ENCODE measurements around the gene GNAS.
"Not testable (repeated sequence)": the region's sequence is repeated elsewhere in the genome, so short reads cannot be mapped to it uniquely, and the experiment has no call there.

The GNAS gene

DNA sequence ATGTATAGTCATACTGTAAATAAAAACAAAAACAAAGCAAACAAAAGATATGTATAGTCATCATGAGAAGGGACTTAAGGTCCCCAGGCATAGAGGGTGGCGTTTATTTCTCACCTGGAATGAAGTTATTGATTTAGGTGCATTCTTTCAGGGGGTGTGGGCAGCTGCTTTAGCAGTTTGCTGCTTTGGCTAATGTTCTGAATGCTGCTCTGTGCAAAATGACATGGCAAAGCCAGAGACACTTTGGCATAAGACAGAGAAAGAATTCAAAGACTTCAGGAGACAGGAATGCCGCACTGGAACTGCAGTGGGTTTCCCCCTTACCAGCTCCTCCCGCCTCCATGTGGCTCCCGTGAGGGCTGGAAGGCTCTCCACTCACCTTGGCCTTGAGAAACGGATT is 92.1 kb downstream of the GNAS start:
- H3K27me3 ChIP-seq (replicated peaks): no peaks in the 10 kb centered on the region
- H3K4me3 ChIP-seq (ENCODE audit: low read depth, low read length): no peak overlapping the region
- DNase-seq: no peak
- TF ChIP-seq, protein P1, sequence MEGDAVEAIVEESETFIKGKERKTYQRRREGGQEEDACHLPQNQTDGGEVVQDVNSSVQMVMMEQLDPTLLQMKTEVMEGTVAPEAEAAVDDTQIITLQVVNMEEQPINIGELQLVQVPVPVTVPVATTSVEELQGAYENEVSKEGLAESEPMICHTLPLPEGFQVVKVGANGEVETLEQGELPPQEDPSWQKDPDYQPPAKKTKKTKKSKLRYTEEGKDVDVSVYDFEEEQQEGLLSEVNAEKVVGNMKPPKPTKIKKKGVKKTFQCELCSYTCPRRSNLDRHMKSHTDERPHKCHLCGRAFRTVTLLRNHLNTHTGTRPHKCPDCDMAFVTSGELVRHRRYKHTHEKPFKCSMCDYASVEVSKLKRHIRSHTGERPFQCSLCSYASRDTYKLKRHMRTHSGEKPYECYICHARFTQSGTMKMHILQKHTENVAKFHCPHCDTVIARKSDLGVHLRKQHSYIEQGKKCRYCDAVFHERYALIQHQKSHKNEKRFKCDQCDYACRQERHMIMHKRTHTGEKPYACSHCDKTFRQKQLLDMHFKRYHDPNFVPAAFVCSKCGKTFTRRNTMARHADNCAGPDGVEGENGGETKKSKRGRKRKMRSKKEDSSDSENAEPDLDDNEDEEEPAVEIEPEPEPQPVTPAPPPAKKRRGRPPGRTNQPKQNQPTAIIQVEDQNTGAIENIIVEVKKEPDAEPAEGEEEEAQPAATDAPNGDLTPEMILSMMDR (IDR thresholded peaks at IDR 0.05; ENCODE audit: low read depth, low read length, missing control alignments): no peak
- H3K27ac ChIP-seq: no peak overlapping the region
- in situ Hi-C loops (cut with HindIII; ENCODE audit: low pct_ligation_motif_present, low sequenced_read_pairs): no loop called here
- no peaks in the 10 kb centered on the region for H3K36me3 ChIP-seq (replicated peaks)

DNA sequence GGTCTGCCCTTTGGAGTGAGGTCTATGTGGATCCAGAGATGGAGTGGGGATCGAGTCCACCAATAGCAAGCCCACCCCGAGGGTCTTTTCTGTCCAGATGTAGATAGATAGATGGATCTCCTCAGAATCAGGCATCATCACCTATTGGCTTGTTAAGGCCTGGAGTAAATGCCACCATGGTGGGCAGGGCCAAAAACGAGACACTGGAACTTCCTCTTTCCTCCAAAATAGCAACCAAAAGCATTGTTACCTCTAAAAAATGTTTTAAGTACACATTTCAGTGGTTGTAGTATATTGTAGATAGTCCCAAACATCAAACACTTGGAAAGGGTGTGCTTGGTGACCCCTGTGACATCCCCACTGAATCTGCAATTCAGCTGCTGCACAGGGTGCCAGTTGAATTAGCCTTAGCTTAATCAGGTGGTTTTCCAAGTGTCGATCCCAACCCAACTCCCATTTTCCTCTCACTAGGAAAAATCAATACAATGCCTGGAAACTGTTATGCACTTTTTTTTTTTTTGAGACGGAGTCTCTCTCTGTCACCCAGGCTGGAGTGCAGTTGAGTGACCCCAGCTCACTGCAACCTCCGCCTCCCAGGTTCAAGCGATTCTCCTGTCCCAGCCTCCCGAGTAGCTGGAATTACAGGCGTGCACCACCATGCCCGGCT is 93.6 kb downstream of the GNAS start:
- TF ChIP-seq, protein P1 (IDR thresholded peaks at IDR 0.05; ENCODE audit: low read depth, low read length, missing control alignments): no peak
- in situ Hi-C loops (cut with HindIII; ENCODE audit: low pct_ligation_motif_present, low sequenced_read_pairs): no loop called here
- DNase-seq: no peak

GRCh38 chr20:58947797-58948388 is 95.4 kb downstream of the GNAS start:
- H3K27ac ChIP-seq; H3K36me3 ChIP-seq (replicated peaks); H3K4me3 ChIP-seq (ENCODE audit: low read depth, low read length); H3K27me3 ChIP-seq (replicated peaks); DNase-seq; in situ Hi-C loops (cut with HindIII; ENCODE audit: low pct_ligation_motif_present, low sequenced_read_pairs): not testable (repeated sequence)

More for the DNA sequence above, 93.6 kb downstream of the GNAS start:
- H3K27ac ChIP-seq: no peak overlapping the region
- H3K36me3 ChIP-seq (replicated peaks): no peaks in the 10 kb centered on the region
- H3K4me3 ChIP-seq (ENCODE audit: low read depth, low read length): no peak overlapping the region
- H3K27me3 ChIP-seq (replicated peaks): no peaks in the 10 kb centered on the region

DNA sequence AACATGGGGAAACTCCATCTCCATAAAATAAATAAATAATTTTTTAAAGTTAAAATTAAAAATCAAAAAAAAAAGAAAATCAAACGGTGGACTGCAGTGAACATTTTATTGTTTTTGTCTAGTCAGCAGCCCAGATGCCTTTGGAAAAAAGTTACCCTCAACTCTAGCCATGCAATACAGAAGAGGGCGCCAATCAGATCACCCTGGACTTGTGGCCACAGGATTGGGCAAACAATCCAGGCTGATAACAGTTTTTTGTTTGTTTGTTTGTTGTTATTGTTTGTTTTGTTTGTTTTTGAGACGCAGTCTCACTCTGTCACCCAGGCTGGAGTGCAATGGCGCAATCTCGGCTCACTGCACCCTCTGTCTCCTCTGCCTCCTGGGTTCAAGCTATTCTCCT is 98.1 kb downstream of the GNAS start:
- no peaks in the 10 kb centered on the region for H3K36me3 ChIP-seq (replicated peaks)
- no peak overlapping the region for H3K27ac ChIP-seq
- no peaks in the 10 kb centered on the region for H3K27me3 ChIP-seq (replicated peaks)
- TF ChIP-seq, protein P1 (IDR thresholded peaks at IDR 0.05; ENCODE audit: low read depth, low read length, missing control alignments): no peak
- DNase-seq: no peak
- H3K4me3 ChIP-seq (ENCODE audit: low read depth, low read length): no peak overlapping the region
- in situ Hi-C loops (cut with HindIII; ENCODE audit: low pct_ligation_motif_present, low sequenced_read_pairs): no loop called here

DNA sequence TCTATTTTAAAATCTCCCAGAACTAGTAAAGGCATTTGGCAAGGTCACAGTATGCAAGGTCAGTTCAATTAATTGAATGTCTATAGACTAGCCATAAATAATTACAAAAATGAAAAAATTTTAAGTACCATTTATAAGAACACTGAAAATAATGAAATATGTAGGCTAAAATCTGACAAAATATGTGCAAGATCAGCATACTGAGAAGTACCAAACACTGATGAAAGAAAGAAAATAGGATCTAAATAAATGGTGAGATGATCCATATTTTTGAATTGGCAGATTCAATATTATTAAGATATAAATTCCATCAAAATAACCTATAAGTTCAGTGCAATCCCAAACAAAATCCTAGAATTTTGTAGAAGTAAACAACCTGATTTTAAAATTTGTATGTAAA is 100.5 kb downstream of the GNAS start:
- no peak overlapping the region for H3K4me3 ChIP-seq (ENCODE audit: low read depth, low read length)
- no peaks in the 10 kb centered on the region for H3K27me3 ChIP-seq (replicated peaks)
- TF ChIP-seq, protein P1 (IDR thresholded peaks at IDR 0.05; ENCODE audit: low read depth, low read length, missing control alignments): no peak
- H3K27ac ChIP-seq: no peak overlapping the region
- no peaks in the 10 kb centered on the region for H3K36me3 ChIP-seq (replicated peaks)
- in situ Hi-C loops (cut with HindIII; ENCODE audit: low pct_ligation_motif_present, low sequenced_read_pairs): no loop called here
- DNase-seq: no peak

DNA sequence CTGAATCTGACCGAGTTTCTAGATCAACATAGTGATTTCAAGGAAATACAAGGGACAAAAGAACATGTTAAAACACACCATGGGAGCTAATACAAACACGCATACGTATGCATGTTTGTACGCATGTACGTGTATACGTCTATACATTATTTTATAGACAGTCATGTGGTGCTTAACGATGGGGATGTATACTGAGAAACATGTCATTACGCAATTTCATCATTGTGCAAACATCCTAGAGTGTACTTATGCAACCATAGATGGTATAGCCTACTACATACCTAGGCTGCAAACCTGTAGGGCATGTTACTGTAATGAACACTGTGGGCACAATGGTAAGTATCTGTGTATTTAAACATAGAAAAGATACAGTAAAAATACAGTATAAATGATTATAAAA is 103.6 kb downstream of the GNAS start:
- Histone ChIP-seq H3K36me3 (replicated peaks) (no peaks in the 10 kb centered on the region), H3K27me3 (replicated peaks) (no peaks in the 10 kb centered on the region), H3K4me3 (ENCODE audit: low read depth, low read length) (no peak overlapping the region), H3K27ac (no peak overlapping the region)
- DNase-seq: no peak
- in situ Hi-C loops (cut with HindIII; ENCODE audit: low pct_ligation_motif_present, low sequenced_read_pairs): no loop called here
- TF ChIP-seq, protein P1 (IDR thresholded peaks at IDR 0.05; ENCODE audit: low read depth, low read length, missing control alignments): no peak

Measured in brain microvascular endothelial cell (primary cell).